ENCODE data around the gene GET3. TPM values are rescaled to one million over a fixed set of nuclear protein-coding genes. Genes with fewer than 3 reads are reported as not detected.
A peak's percentile ranks its signal among the peaks of the same experiment; 100 is the strongest.

Gene GET3
- total and polyA plus RNA-seq, 2 of the 13 experiments (the other 11 are each of a cell fraction or from before 2014, with no cell fraction given): 57.7 to 59.4 TPM

- TF ChIP-seq, protein P1, sequence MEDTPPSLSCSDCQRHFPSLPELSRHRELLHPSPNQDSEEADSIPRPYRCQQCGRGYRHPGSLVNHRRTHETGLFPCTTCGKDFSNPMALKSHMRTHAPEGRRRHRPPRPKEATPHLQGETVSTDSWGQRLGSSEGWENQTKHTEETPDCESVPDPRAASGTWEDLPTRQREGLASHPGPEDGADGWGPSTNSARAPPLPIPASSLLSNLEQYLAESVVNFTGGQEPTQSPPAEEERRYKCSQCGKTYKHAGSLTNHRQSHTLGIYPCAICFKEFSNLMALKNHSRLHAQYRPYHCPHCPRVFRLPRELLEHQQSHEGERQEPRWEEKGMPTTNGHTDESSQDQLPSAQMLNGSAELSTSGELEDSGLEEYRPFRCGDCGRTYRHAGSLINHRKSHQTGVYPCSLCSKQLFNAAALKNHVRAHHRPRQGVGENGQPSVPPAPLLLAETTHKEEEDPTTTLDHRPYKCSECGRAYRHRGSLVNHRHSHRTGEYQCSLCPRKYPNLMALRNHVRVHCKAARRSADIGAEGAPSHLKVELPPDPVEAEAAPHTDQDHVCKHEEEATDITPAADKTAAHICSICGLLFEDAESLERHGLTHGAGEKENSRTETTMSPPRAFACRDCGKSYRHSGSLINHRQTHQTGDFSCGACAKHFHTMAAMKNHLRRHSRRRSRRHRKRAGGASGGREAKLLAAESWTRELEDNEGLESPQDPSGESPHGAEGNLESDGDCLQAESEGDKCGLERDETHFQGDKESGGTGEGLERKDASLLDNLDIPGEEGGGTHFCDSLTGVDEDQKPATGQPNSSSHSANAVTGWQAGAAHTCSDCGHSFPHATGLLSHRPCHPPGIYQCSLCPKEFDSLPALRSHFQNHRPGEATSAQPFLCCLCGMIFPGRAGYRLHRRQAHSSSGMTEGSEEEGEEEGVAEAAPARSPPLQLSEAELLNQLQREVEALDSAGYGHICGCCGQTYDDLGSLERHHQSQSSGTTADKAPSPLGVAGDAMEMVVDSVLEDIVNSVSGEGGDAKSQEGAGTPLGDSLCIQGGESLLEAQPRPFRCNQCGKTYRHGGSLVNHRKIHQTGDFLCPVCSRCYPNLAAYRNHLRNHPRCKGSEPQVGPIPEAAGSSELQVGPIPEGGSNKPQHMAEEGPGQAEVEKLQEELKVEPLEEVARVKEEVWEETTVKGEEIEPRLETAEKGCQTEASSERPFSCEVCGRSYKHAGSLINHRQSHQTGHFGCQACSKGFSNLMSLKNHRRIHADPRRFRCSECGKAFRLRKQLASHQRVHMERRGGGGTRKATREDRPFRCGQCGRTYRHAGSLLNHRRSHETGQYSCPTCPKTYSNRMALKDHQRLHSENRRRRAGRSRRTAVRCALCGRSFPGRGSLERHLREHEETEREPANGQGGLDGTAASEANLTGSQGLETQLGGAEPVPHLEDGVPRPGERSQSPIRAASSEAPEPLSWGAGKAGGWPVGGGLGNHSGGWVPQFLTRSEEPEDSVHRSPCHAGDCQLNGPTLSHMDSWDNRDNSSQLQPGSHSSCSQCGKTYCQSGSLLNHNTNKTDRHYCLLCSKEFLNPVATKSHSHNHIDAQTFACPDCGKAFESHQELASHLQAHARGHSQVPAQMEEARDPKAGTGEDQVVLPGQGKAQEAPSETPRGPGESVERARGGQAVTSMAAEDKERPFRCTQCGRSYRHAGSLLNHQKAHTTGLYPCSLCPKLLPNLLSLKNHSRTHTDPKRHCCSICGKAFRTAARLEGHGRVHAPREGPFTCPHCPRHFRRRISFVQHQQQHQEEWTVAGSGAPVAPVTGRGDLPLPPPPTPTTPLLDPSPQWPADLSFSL (CRISPR knock-in tag; IDR thresholded peaks at IDR 0.05): no peak
- TF ChIP-seq POGZ (CRISPR knock-in tag; IDR thresholded peaks at IDR 0.05): peak; percentile 46; the same call in 1 of the 2 replicates
- TF ChIP-seq ZNF589 (CRISPR knock-in tag; conservative IDR thresholded peaks at IDR 0.05): peak; percentile 87
- TF ChIP-seq FIP1L1 (IDR thresholded peaks at IDR 0.05; ENCODE audit: borderline replicate concordance, insufficient read depth, low read depth, low read length): no peak
- peak; percentile 47; the same call in 1 of the 2 replicates for TF ChIP-seq ZNF225 (CRISPR knock-in tag; IDR thresholded peaks at IDR 0.05)
- peak; percentile 15; the same call in 1 of the 2 replicates for TF ChIP-seq KLF12 (CRISPR knock-in tag; IDR thresholded peaks at IDR 0.05; ENCODE audit: borderline replicate concordance)
- TF ChIP-seq ZNF317 (CRISPR knock-in tag; IDR thresholded peaks at IDR 0.05): no peak
- 0 out of 2 replicates have a peak, but pooled peaks have one; percentile 14 for TF ChIP-seq ZNF770 (CRISPR knock-in tag; IDR thresholded peaks at IDR 0.05)
- TF ChIP-seq ZNF720 (CRISPR knock-in tag; IDR thresholded peaks at IDR 0.05): no peak
- TF ChIP-seq ZIK1 (CRISPR knock-in tag; IDR thresholded peaks at IDR 0.05; ENCODE audit: borderline replicate concordance, low read depth): peak; percentile 87
- peak; percentile 15; the same call in 1 of the 2 replicates for TF ChIP-seq CEBPG (CRISPR knock-in tag; IDR thresholded peaks at IDR 0.05)
- TF ChIP-seq PHF5A (CRISPR knock-in tag; IDR thresholded peaks at IDR 0.05; ENCODE audit: low read depth, unreplicated experiment): no peak
- TF ChIP-seq MAF1 (CRISPR knock-in tag; IDR thresholded peaks at IDR 0.05; ENCODE audit: borderline replicate concordance): peak; percentile 92; the same call in 1 of the 2 replicates
- TF ChIP-seq ZNF652 (CRISPR knock-in tag; IDR thresholded peaks at IDR 0.05; ENCODE audit: borderline replicate concordance, low read depth): no peak
- peak; percentile 72; the same call in 1 of the 2 replicates for TF ChIP-seq REPIN1 (CRISPR knock-in tag; IDR thresholded peaks at IDR 0.05; ENCODE audit: borderline replicate concordance, low read depth)
- no peak for TF ChIP-seq ZNF615 (CRISPR knock-in tag; IDR thresholded peaks at IDR 0.05; ENCODE audit: borderline replicate concordance)
- TF ChIP-seq ZNF749 (CRISPR knock-in tag; IDR thresholded peaks at IDR 0.05; ENCODE audit: borderline replicate concordance): peak; percentile 91
- peak; percentile 98 for TF ChIP-seq ARNTL (CRISPR knock-in tag; IDR thresholded peaks at IDR 0.05)
- TF ChIP-seq RORA (CRISPR knock-in tag; IDR thresholded peaks at IDR 0.05): no peak
- peak; percentile 70 for TF ChIP-seq RBM22 (optimal IDR thresholded peaks at IDR 0.05; ENCODE audit: low read length)
- TF ChIP-seq ZNF703 (CRISPR knock-in tag; IDR thresholded peaks at IDR 0.05; ENCODE audit: borderline replicate concordance): no peak; the same call in 1 of the 2 replicates
- TF ChIP-seq REXO4 (CRISPR knock-in tag; IDR thresholded peaks at IDR 0.05; ENCODE audit: borderline replicate concordance): no peak
Measured at GRCh38 chr19:12791345-12792050, 54.2 kb downstream of the GET3 start, which contains the start of gene JUNB (continued).

Data from HepG2 (cell line).